Right lobe of liver (tissue), 6 donors: ENCODE results near the gene DAPK1. TPM values are rescaled to one million over a fixed set of nuclear protein-coding genes. Genes with fewer than 3 reads are reported as not detected.

Experiments used
- ATAC-seq, 4 donors: fragments of 200-7000 bp; cut with Tn5 transposase; one replicate each; pipeline ENCODE4 v1.9.1; 2020; ENCODE audit warnings: mild to moderate bottlenecking in 4 of 4, moderate library complexity in 4 of 4
- DNase-seq, 3 donors: peaks; one replicate each; pipeline ENCODE4 v3.0.0-alpha.2; 2020
- H3K27ac ChIP-seq, 3 donors: fragments of 200-600 bp; one replicate each; pipeline ENCODE4 v1.8.0; 2022
- H3K27me3 ChIP-seq, 2 donors: fragments of 200-600 bp; one replicate each; pipeline ENCODE4 v1.8.0; 2022
- H3K36me3 ChIP-seq, 4 donors: fragments of 200-600 bp; sonication (generic) in 1 of 4; one replicate each; pipeline versions ENCODE4 v1.5.1 to v1.8.0; 2017 to 2022; ENCODE audit warnings: control low read depth in 1 of 4
- H3K4me1 ChIP-seq, 4 donors: fragments of 200-600 bp; sonication (generic) in 1 of 4; one replicate each; pipeline versions ENCODE4 v1.5.1 to v1.8.0; 2017 to 2022; ENCODE audit warnings: control low read depth in 1 of 4
- H3K4me3 ChIP-seq, 3 donors: fragments of 200-600 bp; one replicate each; pipeline ENCODE4 v1.8.0; 2022
- H3K9me3 ChIP-seq, 4 donors: fragments of 200-600 bp; sonication (generic) in 1 of 4; one replicate each; pipeline versions ENCODE4 v1.5.1 to v1.8.0; 2017 to 2022; ENCODE audit warnings: control low read depth in 1 of 4
- POLR2A ChIP-seq: fragments of 450-650 bp; IDR thresholded peaks from one replicate; pipeline ENCODE4 v1.6.1; 2017; ENCODE audit warnings: antibody characterized with exemption, mild to moderate bottlenecking
- WGBS: methylation state at CpG from one replicate; pipeline ENCODE4 v1.1.6; 2018; ENCODE audit warnings: low coverage, low lambda C conversion rate; ENCODE audit not compliant: insufficient coverage; ENCODE audit errors: missing lambda C conversion rate; 5-methylcytosine and 5-hydroxymethylcytosine counted together
- intact Hi-C, 2 donors: fragments of 100-400 bp; cut with DNase I; formaldehyde crosslinking; loops; one replicate each; pipeline versions ENCODE4 v1.11.2 to v1.14.1; 2022
- total RNA-seq, 6 experiments: library from RNA; depleted of rRNA in 2 of 6; stranded (reverse); fragments of >200 nt in 2 of 6; fragmentation: NEBNext Ultra II Directional in 3 of 6; extraction: Animal tissue kit (Norgen Biotek cat#: 25700) in 3 of 6; gene quantifications; one replicate each; pipeline versions ENCODE4 v1.1.0 to v1.2.4, GENCODE V29; 2016 to 2023
- TF ChIP-seq, protein P1 (sequence below), 4 donors: fragments of 200-600 bp in 3 of 4; fragments of 450-650 bp in 1 of 4; IDR thresholded peaks; one replicate each; pipeline versions ENCODE4 v1.5.1 to v1.8.0; 2016 to 2022; ENCODE audit warnings: antibody characterized with exemption in 4 of 4, mild to moderate bottlenecking in 2 of 4
- donor health status: DM: no; HTN: yes; CAD: no.
- donor health status: DM: no; HTN: no; CAD: no.
- donor health status: DM: no; HTN: no; CAD: no.
- donor health status: DM: no; HTN: yes; CAD: no.
- donor health status: DM: no; HTN: yes; CAD: no.

DAPK1 gene
- total RNA-seq, 6 experiments from 2014 or later: 17.4 to 55.0 (median 33.9) TPM

GRCh38 chr9:87718852-87719612, 221.4 kb downstream of the DAPK1 start:
- no peak for DNase-seq
- intact Hi-C loops: no loop called here
- WGBS: 72% methylated on average over 5 of the region's 6 CpGs

DNA sequence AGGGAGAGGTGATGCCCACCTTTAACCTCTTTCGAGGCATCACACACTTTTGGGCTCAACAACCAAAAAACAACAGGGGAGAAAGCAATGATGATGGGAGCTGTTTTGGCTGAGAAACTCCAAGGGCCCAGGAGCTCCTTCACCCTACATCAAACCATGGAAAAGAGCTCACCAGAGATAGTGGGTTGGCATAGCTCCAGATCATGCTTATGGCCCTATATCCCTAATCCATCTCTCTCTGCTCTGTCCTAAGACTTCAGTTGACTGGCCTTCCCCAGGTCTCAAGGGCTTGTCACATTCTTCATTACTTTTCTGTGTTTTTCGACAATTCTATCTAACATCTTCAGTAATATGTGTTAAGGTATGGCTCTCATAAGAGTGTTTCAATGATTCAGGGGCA, 222.5 kb downstream of the DAPK1 start:
- Histone ChIP-seq H3K36me3 (no peaks in the 10 kb centered on the region), H3K4me1 (peaks cover 0 to 3% (median 0%) of the 10 kb centered on the region in 4 donors), H3K9me3 (no peaks in the 10 kb centered on the region), H3K27ac (no peak overlapping the region), H3K4me3 (no peak overlapping the region), H3K27me3 (no peaks in the 10 kb centered on the region)
- DNase-seq (no peak), ATAC-seq (no peak)
- WGBS: 95% methylated on average over 2 of the region's 2 CpGs
- TF ChIP-seq POLR2A: no peak
- TF ChIP-seq, protein P1, sequence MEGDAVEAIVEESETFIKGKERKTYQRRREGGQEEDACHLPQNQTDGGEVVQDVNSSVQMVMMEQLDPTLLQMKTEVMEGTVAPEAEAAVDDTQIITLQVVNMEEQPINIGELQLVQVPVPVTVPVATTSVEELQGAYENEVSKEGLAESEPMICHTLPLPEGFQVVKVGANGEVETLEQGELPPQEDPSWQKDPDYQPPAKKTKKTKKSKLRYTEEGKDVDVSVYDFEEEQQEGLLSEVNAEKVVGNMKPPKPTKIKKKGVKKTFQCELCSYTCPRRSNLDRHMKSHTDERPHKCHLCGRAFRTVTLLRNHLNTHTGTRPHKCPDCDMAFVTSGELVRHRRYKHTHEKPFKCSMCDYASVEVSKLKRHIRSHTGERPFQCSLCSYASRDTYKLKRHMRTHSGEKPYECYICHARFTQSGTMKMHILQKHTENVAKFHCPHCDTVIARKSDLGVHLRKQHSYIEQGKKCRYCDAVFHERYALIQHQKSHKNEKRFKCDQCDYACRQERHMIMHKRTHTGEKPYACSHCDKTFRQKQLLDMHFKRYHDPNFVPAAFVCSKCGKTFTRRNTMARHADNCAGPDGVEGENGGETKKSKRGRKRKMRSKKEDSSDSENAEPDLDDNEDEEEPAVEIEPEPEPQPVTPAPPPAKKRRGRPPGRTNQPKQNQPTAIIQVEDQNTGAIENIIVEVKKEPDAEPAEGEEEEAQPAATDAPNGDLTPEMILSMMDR (IDR thresholded peaks at IDR 0.05): no peak
- intact Hi-C loops: no loop called here

More at GRCh38 chr9:87718852-87719612, 221.4 kb downstream of the DAPK1 start:
- H3K27me3 ChIP-seq: no peaks in the 10 kb centered on the region
- ATAC-seq: peak; percentile 36 to 78 (median 56)
- TF ChIP-seq, protein P1 (IDR thresholded peaks at IDR 0.05): no peak
- no peak overlapping the region for H3K27ac ChIP-seq
- H3K4me1 ChIP-seq: peaks cover 0 to 14% (median 2%) of the 10 kb centered on the region in 4 donors
- H3K36me3 ChIP-seq: no peaks in the 10 kb centered on the region
- no peaks in the 10 kb centered on the region for H3K9me3 ChIP-seq
- H3K4me3 ChIP-seq: no peak overlapping the region

DNA sequence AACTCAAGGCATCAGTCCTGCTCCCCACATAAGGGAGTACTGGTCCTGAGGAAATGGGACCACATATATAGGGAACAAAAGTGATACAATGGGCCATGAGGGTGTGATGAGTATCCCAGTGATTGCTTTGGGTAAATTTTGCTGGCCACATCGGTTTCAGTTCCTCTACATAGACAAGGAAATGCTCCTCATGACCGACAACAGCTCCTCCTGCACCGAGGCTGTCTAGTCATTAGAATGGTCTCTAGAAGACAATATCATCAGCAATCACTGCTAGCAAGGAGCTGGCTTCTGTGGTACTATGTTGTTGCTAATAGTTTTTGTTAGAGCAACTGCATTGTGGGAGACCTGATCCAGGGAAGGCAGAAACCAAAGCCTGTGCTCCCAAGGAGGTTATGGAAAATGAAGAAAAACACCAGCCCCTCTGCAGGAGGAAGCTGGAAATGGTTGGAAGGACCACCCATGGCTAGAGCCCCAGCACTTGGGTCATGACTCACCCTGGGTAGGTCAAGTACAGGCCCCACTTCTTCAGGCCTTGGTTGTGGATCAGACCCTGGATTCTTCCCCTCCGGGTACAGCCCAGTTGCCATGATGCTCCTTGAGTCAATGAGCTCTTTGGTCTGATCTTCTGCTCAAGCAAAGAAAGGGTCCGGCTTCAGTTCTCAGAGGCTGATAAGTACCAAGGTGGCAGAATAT, 224.9 kb downstream of the DAPK1 start:
- H3K9me3 ChIP-seq: no peaks in the 10 kb centered on the region
- peak overlapping the region in 1 of 3 donors; percentile 18 for H3K27ac ChIP-seq
- no peaks in the 10 kb centered on the region for H3K27me3 ChIP-seq
- DNase-seq: no peak
- no peaks in the 10 kb centered on the region for H3K36me3 ChIP-seq
- no peak overlapping the region for H3K4me3 ChIP-seq
- H3K4me1 ChIP-seq: peaks cover 0 to 4% (median 0%) of the 10 kb centered on the region in 4 donors
- ATAC-seq: no peak
- intact Hi-C loops: no loop called here
- WGBS: 61% methylated on average over 3 of the region's 5 CpGs
- TF ChIP-seq, protein P1 (IDR thresholded peaks at IDR 0.05): no peak
- TF ChIP-seq POLR2A: no peak

DNA sequence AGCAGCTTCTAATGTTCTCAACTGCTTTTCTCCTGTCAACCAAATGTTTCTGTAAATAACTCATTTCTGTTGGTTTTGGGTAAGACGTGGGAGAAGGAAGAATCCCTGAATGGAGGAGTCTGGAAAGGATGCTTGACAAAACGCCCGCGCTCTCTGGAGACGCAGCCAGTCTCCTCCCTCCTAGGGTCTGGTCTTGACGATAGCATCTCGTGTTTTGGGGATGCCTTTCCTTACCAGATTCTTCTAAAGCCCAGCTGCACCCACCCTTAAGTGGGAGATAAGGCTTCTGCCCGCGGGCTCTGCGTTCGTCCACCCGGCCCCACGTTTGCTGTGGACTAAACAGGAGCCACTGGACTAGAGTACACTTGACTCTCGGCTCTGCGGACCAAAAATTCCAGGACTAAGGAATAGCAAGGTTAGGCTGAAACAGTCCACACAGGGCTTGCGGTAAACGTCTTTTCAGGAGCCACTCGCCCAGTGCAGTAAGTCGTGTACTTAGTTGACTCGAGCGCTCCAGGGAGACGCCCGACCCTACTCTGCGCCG, 227.8 kb downstream of the DAPK1 start:
- Histone ChIP-seq H3K4me1 (peaks cover 0 to 4% (median 0%) of the 10 kb centered on the region in 4 donors), H3K27ac (peak overlapping the region; percentile 96 to 98 (median 97)), H3K27me3 (no peaks in the 10 kb centered on the region), H3K36me3 (peaks cover 0 to 27% (median 5%) of the 10 kb centered on the region in 4 donors), H3K4me3 (peak overlapping the region; percentile 67 to 83 (median 70)), H3K9me3 (no peaks in the 10 kb centered on the region)
- WGBS: 12% methylated on average over 11 of the region's 25 CpGs
- intact Hi-C loops: no loop called here
- no peak for DNase-seq
- ATAC-seq: no peak
- TF ChIP-seq, protein P1 (IDR thresholded peaks at IDR 0.05): no peak
- no peak for TF ChIP-seq POLR2A
